HG03520 (cell line): ENCODE measurements around the gene IL23R.
A peak's percentile ranks its signal among the peaks of the same experiment; 100 is the strongest.

Source experiments
- ATAC-seq: cut with Tn5 transposase; IDR thresholded peaks from one replicate; pipeline ENCODE4 v1.9.1; 2021; ENCODE audit warnings: mild to moderate bottlenecking, moderate library complexity; ENCODE audit not compliant: unreplicated experiment

Gene IL23R

DNA sequence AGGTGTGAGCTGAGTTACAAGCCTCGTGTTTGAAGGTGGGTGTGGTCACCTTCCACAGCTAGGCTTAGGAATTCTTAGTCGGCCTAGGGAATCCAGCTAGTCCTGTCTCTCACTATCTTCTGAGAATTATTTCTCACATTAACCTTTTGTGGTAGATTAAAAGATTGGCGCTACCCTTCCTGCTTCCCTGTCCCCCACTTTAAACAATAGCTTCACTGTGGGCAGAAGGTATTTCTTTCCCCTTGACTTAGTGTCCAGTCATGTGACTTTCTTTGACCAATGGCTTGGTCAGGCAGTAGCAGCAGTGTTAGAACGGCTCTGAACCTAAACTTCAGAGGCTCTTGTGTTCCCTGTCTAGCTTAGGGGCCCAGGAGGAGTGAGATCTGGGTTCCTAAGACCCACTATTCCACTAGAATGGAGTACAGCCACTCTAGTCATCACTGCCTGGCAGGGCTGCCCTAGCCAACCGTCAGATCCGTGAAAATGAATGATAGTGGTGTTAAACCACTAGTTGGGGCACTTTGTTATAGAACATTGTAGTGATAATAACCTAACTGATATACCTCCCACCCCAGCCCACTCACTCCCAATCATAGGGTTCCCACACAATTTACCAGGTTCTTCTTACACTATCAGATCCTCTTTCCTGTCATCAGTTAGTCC lies 17.6 kb upstream of the IL23R start:
- peak; percentile 12 for ATAC-seq

DNA sequence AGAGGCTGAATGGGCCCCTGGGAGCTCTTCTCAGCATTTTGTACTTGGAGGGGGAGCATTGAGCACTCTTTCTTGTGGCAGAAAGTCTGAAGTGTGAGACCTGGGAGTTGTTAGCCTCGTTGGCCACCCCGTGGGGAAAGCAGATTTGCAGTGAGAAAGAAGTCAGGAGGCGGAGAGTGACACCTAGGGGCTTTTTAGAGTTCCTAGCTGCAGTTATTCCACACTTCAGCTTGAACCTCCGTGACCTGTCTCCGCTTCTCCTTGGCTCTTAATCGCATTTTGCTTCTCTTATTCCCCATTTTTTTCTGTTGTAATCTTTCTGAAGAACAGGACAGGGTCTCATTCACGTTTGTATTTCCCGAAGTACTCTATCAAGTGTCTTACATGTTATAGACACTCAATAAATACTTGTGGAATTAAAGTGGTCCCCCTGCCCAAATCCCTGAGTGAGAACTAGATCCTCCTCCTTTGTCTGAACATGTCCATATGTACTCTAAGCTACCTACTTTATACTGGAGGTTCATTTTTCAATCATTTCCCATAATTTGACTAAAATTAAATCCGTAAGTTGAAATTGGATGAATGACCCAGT lies 17.0 kb upstream of the IL23R start:
- peak; percentile 92 for ATAC-seq

DNA sequence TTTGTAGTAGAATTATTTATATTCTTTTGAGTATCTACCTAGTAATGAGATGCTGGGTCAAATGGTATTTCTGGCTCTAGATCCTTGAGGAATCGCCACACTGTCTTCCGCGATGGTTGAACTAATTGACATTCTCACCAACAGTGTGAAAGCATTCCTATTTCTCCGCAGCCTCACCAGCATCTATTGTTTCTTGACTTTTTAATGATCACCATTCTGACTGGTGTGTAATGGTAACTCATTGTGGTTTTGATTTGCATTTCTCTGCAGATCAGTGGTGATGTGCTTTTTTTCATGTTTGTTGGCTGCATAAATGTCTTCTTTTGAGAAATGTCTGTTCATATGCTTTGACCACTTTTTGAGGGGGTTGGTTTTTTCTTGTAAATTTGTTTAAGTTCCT lies 15.3 kb upstream of the IL23R start:
- no peak for ATAC-seq

DNA sequence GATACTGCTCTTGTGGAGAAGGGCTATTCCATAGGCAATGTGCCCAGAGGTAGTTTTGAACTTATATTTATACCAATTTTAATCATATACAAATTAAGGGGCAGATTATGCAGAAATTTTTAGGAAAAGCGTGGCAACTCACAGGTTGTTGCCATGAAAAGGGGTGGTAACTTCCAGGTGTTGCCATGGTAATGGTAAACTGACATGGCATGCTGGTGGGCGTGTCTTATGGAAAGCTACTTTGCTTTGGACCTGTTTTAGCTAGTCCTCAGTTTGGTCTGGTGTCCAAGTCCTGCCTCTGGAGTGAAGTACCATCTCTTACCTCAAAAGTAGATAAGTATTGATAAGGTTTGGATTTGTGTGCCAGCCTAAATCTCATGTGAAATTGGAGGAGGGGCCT lies 7.9 kb upstream of the IL23R start:
- no peak for ATAC-seq

DNA sequence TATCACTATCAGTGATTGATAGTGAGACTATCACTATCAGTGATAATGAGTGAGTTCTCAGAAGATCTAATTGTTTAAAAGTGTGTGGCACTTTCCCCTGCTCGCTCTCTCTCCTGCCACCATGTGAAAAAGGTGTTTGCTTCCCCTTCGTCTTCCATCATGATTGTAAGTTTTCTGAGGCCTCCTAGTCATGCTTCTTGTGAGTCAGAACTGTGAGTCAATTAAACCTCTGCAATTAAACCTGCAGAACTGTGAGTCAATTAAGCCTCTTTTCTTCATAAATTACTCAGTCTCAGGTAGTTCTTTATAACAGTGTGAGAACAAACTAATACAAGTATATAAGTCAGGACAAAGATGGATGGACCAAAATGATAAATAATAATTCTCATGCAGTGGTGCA lies 7.0 kb upstream of the IL23R start:
- ATAC-seq: no peak

DNA sequence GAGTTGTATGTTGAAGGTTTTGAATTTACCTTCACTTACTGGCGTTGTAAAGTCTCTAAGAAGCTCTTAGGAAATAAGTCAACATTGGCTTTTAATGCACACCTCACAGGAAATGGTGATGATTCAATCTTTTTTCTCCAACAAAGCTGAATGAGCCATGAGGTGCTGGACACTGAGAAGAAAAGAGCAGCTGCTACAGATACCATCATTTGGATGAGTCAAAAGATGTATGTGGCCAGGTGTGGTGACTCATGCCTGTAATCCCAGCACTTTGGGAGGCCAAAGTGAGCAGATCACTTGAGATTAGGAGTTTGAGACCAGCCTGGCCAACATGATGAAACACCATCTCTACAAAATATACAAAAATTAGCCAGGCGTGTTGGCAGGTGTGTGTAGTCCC lies 3.3 kb upstream of the IL23R start:
- ATAC-seq: peak; percentile 44

DNA sequence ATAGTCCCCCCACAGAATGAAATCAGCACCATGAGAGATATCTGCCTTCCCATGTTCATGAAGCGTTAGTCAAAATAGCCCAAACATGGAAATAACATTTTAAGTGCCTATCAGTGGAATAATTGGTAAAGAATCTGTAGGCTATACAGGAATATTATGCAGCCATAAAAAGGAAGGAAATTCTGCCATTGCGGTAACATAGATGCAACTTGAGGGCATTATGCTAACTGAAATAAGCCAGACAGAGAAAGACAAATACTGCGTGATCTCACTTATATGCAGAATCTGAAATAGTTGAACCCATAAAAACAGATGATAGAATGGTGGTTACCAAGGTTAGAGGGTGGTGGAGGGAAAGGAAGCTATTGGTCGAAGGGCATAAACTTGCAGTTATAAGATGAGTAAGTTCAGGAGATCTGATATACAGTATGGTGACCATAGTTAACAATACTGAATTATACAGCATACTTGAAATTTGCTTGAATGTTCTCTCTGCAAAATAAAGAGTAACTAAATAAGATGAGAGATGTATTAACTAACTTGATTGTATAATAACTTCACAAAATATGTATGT lies 699 bp upstream of the IL23R start:
- ATAC-seq: no peak

DNA sequence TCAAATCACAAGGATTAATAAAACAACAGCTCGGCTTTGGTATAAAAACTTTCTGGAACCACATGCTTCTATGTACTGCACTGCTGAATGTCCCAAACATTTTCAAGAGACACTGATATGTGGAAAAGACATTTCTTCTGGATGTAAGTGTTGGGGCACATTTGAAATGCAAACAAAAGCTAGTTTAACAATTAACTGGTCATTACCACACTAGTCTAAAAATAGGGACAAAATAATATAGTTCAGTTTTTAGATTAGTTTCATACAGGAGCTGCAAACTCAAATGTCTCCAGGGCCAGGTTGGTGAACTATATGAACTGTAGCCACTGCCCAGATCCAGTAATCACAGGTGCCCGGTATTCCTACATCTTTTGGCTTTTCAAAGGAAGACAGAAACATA lies 3.2 kb downstream of the IL23R start:
- ATAC-seq: no peak

DNA sequence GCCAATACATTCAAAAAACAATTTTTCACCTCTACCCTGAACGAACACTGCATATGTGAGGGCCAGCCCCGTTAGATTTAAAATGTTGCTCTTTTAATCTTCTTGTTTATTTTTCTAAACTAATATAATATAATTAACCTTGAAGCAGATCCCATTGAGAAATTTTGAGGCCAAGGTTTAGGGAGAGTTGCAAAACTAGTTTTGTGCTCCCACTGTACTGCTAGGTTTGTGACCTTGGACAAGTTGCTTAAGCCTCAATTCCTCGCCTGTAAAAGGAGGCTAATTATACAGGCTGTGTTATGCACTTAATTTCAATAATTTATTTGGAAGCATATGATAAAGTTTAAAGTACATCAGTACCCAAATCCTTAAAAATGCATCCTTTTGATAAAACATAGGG lies 3.7 kb downstream of the IL23R start:
- ATAC-seq: no peak

DNA sequence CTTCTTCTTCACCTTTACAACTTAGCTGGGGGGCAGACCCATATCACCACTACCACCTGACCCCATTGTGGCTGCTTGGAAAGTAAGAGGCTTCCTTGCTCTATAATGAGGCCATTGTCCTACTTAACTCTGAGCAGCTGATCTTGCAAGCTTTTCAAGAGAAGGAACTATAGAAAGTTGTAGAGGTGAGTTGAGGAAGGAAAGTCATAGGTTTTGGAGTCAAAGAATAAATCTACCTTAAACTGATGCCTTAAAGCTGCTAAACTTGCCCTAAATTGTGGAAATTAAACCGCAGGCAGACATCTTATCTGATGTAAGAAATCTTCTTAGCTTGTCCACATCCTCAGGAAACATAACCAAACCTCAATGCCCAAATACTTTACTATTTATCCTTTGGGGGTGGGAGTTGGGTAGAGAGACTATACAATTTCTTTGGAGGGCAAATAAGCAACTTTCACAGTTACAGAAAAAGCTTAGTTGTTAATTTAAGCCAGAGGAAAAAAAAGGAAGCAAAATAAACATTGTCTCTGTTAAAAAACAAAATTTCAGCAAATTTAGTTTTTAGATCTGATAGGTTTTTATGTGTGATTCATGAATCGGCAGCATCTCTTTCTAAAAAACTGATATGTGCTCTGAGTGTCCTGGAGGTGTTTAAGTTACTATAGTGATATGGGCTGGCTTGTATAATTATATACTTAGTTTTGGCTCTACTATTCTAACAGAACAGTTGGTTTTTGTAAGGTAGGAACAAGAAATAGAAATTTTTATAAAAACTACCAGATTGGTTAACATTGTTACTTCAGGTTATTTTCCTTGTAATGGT lies 4.7 kb downstream of the IL23R start:
- no peak for ATAC-seq

DNA sequence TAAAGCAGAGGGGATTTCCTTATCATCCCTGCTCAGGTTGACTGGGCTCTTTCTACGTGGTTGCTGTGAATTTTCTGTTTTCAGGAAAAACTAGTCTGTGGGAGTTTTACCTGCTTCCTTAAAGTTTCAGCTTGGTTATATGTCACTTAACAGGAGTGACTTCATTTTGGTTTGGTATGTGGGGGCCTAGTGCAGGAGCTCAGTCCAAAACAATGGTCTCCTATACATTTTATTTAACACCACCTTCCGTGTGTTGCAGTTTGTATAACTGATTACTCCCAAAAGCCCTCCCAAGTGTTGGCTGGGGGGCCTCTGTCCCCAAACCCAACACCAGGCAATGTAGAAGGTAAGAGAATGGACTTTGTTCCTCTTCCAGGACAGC lies 5.3 kb downstream of the IL23R start:
- ATAC-seq: no peak

DNA sequence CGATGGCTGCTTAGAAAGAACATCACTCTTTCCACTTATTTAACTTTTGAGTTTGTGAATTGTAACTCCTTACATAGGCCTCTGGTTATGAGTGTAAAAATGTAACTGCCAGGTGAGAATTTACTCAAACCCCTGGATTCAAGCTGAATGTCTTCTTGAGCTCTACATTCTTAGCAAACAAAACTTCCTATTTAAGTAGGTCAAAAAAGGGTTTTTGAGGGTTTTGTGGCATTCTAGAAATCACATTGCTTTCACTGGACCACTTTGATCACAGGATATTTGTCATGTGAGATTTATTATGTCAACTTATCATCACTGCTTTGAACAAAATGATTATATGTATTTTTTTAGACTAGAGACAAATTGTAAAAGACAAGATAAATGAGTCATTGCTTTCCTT lies 5.7 kb downstream of the IL23R start:
- ATAC-seq: no peak

DNA sequence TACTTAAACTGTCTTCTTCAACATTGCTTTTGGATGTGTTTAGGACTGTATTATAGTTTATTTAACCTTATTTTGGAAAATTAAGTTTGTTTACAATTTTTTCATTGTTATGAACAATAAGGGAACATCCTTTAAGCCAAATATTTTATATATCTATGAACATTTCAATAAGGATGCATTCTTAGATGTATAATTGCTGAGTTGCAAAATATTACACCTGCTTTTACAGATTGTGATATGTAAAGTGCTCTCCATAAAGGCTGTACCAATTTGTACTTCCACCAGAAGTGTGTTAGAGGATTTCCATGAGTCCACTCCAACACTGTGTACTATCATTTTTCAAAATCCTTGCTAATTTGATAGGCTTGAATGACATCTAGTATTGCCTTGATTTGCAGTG lies 7.7 kb downstream of the IL23R start:
- ATAC-seq: no peak

DNA sequence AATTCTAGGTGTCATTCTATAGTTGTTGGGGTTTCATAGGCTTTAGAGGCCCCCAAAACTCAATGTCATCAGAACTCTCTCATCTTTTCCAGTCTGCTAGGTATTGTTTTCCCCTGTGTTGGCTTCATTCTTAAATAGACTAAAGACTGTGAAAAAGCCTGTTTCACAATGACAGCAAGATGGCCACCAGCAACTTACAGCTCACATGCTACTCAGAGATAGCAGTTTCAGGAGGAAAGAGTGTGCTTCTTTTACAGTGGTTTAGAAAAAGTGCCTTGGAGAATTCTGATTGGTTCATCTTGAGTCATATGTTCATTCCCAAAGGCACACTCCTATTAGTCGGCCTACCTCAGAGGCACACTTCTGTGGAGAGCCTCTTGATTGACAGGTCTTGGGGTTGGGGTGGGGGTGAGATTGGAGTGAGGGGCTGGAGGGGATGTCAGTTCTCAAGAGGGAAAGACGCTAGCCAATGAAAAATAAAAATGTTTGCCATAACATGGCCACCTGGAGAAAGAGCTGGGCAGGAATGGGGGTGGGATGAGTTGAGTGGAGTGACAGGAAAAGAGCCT lies 8.5 kb downstream of the IL23R start:
- ATAC-seq: peak; percentile 57

DNA sequence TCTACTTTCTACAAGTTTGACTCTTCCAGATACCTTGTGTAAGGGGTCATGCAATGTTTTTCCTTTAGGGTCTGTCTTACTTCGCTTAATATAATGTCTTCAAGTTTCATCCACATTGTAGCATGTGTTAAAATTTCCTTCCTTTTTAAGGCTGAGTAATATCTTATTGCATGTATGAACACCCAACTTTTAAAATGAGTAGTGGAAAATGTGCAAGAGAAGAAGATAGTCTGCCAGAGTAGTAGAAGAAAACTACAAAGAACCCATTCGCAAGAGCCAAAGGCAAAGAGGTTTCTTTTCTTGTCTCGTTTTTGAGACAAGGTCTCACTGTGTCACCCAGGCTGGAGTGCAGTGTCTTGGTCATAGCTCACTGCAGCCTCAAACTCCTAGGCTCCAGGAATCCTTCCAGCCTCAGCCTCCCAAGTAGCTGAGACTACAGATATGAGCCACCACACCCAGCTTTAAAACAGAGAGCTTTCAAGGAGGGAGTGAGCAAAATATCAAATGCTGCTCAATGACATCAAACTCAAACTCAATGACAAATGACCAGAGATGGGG lies 9.4 kb downstream of the IL23R start:
- no peak for ATAC-seq

DNA sequence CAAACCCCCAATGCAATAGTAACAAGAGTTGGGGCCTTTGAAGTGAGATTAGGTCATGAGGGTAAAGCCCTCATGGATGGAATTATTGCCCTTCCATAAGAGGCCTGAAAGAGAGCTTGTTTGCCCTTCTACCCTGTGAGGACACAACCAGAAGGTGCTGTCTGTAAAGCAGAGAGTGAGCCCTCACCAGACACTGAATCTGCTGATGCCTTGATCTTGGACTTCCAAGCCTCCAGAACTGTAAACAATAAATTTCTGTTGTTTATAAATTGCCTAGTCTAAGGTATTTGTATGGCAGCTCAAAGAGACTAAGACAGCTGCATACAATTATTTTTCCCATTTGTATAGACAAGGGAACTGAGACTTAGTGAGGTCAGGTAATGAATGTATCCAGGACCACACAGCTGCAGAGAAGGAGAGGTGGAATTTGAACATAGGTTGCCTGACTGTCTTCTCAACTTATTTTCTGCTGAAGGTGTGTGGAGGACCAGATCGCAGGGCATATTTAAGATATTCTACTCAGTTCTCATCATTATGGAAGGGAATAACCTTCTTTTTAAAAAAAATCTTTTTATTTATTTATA lies 18.7 kb downstream of the IL23R start:
- ATAC-seq: no peak

DNA sequence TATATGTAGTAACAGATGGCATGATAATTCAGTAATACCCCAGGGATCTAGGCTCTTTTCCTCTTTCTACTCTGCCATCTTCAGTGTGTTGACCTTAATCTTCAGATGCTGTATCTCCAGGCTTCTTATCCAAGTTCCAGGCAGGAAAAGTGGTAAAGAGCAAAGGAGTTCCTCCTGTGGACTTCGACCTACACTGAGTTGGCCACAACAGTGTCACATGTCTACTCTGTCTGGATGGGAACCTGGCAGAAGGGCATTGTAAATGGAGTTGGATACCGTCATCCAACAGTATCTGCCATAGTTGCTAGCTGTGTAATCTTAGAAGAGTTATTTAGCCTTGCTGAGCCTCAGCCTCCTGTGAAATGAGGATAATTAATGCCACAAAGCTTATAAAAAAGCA lies 21.9 kb downstream of the IL23R start:
- ATAC-seq: no peak

DNA sequence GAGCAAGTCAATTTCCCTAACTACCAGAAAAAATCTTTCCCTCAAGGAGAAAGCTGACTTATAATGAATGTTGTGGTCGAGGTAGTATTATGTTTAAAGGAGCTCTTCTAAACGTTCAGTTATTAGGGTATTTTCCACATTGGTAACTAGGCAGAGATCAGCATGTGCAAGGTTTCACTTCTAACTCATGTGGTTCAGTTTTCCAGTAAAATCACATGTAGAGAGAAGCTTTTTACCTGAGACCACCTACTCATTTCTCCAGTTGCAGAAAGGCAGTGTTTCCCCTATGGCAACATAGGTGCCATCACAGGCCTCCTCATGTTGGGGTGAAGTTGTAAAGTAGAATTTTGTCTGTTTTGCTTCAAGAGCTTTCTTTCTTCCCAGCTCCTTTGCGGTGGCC lies 23.7 kb downstream of the IL23R start:
- ATAC-seq: no peak

DNA sequence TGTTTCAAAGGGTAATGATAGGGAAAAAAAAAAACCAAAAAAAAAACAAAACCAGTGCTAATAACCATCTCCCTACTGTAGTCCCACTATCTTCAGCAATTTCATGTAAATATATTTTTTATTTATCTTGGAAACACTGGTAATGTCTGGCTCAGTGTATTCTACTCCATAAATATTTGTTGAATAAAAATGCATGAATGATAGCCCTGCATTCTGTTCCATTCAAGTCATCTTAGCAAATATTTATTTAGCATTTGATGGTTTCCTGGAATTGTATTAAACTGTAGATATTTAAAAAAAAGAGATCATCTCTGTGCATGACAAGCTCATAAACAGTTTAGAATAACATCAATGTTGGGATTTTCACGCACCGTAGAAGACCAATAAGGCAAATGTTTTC lies 24.2 kb downstream of the IL23R start:
- ATAC-seq: no peak

DNA sequence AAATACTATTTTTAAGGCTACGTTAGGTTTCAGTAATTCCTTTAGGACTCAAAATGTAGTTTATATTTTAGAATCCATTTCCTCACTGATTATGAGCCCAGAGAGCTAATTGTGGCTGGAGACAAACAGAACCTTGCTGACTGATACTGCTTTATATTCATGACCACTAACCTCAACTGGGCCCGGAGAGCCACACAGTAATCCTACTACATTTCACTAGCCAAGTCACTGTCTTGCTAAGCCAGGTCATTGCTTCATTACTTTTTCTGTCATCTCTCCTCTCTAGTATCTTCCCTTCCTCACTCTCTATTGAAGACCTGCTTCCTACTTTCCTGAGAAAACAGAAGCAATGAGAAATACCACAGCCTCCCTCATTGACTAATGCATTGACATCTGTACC lies 24.7 kb downstream of the IL23R start:
- ATAC-seq: no peak
